GM19463 (cell line): ENCODE results near the gene ENOX1.
A peak's percentile ranks its signal among the peaks of the same experiment; 100 is the strongest.

Experiments
- ATAC-seq: cut with Tn5 transposase; IDR thresholded peaks from one replicate; pipeline ENCODE4 v1.9.1; 2021; ENCODE audit warnings: mild to moderate bottlenecking, moderate library complexity; ENCODE audit not compliant: unreplicated experiment

Gene ENOX1

DNA sequence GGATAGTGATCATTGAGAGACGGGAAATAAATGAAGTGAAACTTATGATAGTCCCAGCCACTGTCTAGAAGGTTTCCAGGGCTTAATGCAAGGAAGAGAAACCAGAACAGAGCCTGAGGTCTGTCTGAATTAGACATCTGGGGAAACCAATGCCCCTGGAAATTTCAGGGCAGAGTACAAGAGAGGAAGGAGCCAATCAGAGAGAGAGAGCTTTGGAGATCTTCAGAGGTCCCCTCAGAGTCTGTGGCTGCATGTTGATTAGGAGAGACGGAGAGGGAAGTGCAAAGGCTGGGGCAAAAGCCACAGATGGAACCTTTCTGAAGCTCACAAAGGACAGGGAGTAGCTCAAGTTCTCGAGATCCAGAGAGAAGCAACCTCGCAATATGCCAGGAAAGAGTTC is 385.4 kb downstream of the ENOX1 start:
- ATAC-seq, result peak; percentile 51

DNA sequence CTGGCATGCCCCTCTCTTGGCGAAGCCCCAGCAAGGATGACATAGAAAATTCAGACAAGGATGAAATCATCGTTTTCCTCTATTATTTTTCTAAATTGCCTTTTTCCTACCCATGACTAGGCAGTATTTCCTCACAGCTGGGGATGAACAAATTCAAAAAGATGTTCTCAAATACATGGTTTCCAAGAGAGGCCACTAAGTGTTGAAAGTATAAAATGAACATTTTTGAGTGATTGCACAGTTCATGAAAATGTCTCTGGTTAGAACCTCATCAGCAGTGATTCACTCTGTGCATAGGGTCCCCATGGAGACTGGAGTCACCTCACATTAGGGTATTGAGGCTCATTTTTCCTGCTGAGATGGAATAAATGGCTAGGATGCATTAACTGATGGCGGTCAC is 389.7 kb downstream of the ENOX1 start:
- ATAC-seq, result no peak

DNA sequence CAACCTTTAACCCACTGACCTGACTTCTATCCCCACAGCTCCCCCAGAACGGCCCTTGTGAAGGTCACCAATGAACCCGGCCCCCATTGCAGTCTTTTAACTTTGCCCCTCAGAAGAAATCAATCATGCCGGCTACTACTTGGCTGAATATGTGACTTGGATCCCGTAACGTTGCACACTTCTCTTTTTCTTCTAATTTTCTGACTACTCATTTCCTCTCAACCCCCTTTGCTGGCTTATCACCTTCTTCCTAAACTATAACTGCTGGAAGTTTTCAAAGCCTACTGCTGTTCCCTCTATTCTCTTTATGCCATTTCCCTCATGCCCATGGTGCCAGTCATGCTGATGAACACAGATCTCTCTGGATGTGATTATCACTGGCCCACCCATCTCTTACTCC is 395.7 kb downstream of the ENOX1 start:
- no peak for ATAC-seq

- peak; percentile 34 for ATAC-seq
Observed at GRCh38 chr13:43390619-43391018, 396.2 kb downstream of the ENOX1 start.

DNA sequence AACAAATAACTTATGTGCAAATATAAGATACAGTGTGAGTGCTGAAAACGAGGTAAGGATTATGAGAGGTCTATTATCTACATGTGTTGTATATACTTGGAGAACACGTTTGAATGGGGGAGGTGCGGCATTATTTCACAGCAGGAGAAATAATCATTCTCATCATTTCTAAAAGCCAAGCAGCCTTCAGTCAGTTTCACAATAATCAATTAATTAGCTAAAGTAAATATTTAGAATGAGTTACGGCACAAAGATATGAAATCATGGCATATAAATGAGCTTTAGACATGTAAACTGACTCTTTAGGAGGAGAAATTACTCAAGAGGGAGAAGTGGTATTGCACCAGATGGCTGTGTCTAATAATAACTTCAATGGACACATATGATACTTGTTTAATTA is 396.8 kb downstream of the ENOX1 start:
- ATAC-seq, result peak; percentile 1

DNA sequence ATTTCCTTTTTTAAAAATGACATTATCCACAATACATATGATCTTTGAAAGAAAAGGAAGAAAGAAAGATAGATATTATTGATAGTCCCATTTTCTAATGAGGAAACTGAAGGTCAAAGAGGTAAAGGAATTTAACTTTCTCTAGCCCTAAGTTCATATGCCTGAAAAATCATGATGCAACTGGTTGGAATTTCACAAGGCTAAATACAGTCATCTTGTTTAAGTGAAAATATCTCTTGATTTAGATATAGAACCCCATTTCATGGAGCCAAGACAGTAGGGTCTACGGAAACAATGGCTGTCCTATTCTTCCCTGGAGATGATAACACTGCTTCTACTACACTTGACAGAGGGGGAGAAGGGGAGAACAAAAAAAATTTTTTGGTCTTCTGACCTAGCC is 397.2 kb downstream of the ENOX1 start:
- ATAC-seq, result no peak

DNA sequence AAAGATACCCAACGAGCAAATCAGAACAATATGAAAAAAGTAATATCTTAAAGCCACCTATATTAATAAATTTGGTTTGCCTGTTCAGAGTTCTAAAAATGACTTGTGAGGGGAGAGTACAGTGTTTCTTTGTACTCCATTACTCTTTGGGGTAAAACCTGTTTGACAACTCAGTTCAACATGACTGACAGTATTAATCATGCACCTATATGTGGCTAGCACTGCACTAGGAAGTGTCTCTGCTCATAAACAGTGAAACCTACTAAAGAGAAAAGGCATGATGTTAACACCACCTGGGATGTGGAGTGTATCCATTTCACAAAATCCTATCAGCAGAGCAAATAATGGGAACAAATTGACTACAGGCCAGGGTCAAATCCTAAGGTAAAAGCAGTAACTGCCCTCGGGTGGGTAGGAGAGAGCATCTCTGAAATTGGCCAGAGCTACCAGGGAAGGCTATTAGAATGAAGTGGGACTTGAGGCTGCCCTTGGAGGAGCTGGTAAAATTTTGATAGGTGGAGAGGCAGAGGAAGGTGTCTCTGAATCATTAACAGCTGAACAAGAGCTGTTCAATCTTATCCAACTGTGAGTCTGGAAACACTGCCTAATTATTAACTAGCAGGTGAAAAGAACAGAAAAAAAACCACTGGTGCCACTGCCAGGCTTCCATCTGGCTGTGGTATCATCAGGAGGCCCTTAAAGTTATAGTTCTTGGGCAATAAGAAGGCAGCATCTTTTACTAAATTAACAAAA is 398.3 kb downstream of the ENOX1 start:
- peak; percentile 67 for ATAC-seq

GRCh38 chr13:43387880-43388279 is 398.9 kb downstream of the ENOX1 start:
- no peak for ATAC-seq

DNA sequence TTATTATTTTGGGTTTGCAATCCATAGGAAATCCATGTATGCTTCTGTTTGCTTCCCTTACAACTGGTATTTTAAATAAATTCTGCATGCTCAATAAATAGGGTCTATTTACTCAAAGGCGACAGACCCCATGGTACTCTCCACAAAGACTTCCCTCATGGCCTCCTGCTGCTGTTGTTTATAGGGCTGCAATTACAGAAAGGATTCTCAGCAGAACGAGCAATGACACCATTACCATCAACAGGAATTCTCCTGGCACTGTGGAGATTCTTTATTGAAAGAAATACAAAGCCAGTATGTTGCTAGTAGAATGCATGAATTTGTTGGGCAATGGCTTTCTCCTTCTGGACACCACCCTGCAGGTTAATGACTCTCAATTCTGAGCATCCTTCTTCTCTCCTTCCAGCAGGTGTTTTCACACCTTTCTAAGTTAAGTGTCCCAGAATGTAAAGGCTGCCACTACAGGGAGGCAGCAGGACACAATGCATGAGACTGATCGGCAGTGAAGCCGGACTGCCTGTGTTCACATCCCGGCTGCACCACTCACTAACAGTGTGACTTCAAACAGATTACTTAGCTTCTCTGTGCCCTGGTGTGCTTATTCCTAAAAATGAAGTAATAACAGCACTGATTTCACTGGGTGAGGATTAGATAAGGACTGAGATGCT is 403.1 kb downstream of the ENOX1 start:
- ATAC-seq, result no peak

DNA sequence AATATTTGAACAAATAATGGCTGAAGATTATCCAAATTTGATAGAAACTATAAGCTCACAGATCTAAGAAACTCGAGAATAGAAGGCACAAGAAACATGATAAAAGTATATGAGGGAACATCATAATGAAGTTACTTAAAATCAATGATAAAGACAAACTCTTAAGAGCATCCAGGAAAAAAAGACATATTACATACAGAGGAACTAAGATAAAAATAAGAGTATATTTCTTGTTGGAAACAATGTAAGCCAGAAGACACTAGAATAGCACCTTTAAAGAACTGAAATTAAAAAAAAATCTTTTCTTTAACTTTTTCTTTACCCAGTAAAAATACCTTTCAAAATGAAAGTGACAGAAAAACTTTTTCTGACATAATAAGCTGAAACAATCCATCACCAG is 407.0 kb downstream of the ENOX1 start:
- ATAC-seq, result no peak

- no peak for ATAC-seq
Observed at GRCh38 chr13:43377973-43378372, 408.8 kb downstream of the ENOX1 start.

GRCh38 chr13:43377149-43377548 is 409.6 kb downstream of the ENOX1 start:
- ATAC-seq, result no peak

GRCh38 chr13:43376596-43376995 is 410.2 kb downstream of the ENOX1 start:
- ATAC-seq, result no peak

GRCh38 chr13:43375797-43376465 is 410.8 kb downstream of the ENOX1 start:
- ATAC-seq, result no peak

DNA sequence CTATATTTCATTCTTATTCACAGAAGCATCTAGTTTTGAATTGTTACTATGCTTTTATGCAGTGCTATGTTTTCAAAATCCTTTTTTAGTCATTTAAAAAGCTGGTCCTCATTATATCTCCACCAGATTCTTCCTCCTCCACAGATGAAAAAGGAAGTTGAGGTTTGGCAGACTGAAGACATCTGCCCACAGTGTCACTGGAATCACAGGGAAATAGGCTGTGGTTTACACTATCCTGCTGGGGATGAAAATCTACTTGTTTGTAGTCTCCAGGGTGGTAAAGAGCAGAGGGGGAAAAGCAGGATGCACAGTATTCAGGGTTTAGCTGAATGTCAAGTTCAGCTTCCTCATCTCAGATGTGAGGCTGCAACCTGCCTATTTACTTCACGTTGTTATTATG is 412.2 kb downstream of the ENOX1 start:
- no peak for ATAC-seq

GRCh38 chr13:43373400-43373799 is 413.4 kb downstream of the ENOX1 start:
- ATAC-seq, result no peak

DNA sequence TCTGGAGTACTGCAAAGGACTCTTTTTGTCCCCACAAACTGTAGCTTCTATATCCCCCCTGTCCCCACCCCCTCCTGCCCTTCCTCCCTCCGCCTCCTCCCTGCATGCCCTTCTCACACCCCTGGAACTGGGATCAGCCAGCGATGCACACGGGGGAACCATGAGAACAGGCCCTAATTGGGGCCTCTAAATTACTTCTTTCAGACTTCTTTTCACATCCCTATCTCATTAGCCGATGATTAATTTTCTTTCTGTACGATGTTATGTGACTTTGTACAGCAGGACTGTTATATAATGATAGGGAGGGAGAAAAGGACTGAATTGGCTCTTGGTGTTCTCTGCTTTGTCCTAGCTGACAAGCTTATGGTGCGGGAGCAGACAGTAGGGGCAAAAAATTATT is 415.9 kb downstream of the ENOX1 start:
- ATAC-seq, result no peak

DNA sequence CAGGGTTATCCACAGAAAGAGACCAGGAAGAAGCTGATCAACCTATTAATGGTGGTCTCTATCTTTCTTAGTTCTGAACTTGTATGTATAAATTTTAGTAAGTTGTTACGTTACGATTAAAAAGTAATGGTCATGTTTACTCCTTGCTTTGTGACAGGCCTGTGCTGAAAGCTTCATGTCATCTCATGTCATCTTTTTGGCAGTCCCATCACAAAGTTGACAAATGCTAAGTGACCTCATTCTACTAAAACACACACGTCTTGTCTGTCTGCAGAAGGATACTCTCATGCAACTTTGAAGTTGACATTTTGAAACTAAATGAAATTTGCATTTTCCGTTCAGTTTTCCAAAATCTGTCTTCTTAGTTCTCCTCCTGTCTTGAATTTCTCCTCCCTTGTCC is 417.5 kb downstream of the ENOX1 start:
- ATAC-seq, result no peak

DNA sequence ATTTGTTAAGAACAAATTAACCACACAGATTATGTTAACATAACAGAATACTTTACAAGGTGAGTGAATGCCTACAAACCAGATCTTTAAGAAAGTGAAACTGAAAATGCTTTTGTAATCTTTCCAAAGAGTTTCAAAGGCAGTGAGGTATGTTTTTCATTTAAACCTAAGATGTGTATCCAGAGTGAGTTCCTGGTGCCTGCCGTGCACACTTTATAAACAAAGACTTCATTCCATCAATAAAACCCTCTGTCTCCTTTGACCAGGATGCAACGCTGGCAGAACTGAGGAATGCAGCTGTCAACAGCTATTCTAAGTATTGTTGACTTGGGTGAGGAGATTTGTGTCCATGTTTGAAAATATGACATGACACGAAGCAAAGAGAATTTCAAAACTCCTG is 418.8 kb downstream of the ENOX1 start:
- ATAC-seq, result peak; percentile 52

DNA sequence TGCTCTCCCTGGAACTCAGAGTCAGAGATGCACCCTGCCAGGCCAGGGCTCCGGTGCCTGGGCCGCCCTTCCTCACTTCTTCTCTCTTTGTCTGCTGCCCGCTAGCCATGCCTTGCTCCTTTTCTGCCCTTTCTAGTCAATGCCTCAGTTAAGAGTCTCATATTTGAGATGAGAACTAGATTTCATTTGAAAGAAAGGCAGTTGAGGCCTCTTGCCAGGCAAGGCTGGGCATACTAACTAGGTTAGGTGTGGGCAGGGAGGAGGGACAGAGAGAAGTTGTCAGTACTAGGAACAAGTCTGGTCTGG is 421.8 kb downstream of the ENOX1 start:
- ATAC-seq, result no peak

- ATAC-seq, result no peak
Observed at GRCh38 chr13:43364210-43365038, 422.3 kb downstream of the ENOX1 start.
